Esophagus squamous epithelium (tissue), 5 donors: ENCODE results near the gene SLC24A3. TPM values are rescaled to one million over a fixed set of nuclear protein-coding genes. Genes with fewer than 3 reads are reported as not detected.

Experiments
- DNase-seq: peaks from one replicate; lab custom pipeline; 2025; lab: John Stamatoyannopoulos, UW
- H3K27ac ChIP-seq, 4 donors: fragments of 200-600 bp; sonication (generic); one replicate each; pipeline ENCODE4 v1.5.1; 2016 to 2019; ENCODE audit warnings: mild to moderate bottlenecking in 1 of 4
- H3K27me3 ChIP-seq, 4 donors: fragments of 200-600 bp; sonication (generic); 1 replicate in 3 of 4; 2 replicates in 1 of 4; pipeline versions ENCODE4 v1.5.1 to v1.6.0; 2017 to 2021; ENCODE audit warnings: antibody characterized with exemption in 1 of 4
- H3K36me3 ChIP-seq, 3 donors: fragments of 200-600 bp; sonication (generic); one replicate each; pipeline ENCODE4 v1.5.1; 2016 to 2019
- H3K4me1 ChIP-seq, 3 donors: fragments of 200-600 bp; sonication (generic); one replicate each; pipeline ENCODE4 v1.5.1; 2017 to 2019
- H3K4me3 ChIP-seq, 4 donors: fragments of 200-600 bp; sonication (generic); 1 replicate in 3 of 4; 2 replicates in 1 of 4; pipeline ENCODE4 v1.5.1; 2016 to 2019; ENCODE audit warnings: mild to moderate bottlenecking in 2 of 4, moderate library complexity in 1 of 4
- H3K9me3 ChIP-seq, 3 donors: fragments of 200-600 bp; sonication (generic); one replicate each; pipeline ENCODE4 v1.5.1; 2016 to 2019
- CTCF ChIP-seq, 6 experiments: fragments of 450-650 bp in 4 of 6; fragments of 200-600 bp in 2 of 6; sonication (generic) in 2 of 6; IDR thresholded peaks; one replicate each; pipeline ENCODE4 v1.5.1; 2016 to 2019; ENCODE audit warnings: antibody characterized with exemption in 6 of 6, mild to moderate bottlenecking in 4 of 6, moderate library complexity in 4 of 6
- POLR2A ChIP-seq, 4 donors: fragments of 450-650 bp; IDR thresholded peaks; one replicate each; pipeline ENCODE4 v1.6.1; 2017; ENCODE audit warnings: antibody characterized with exemption in 4 of 4, mild to moderate bottlenecking in 4 of 4, moderate library complexity in 3 of 4
- WGBS, 2 donors: methylation state at CpG; one replicate each; pipeline ENCODE4 v1.1.5; 2018; 5-methylcytosine and 5-hydroxymethylcytosine counted together
- intact Hi-C: fragments of 100-400 bp; cut with DNase I; formaldehyde crosslinking; loops from one replicate; pipeline ENCODE4 v1.15.0; 2022
- total RNA-seq, 4 donors: library from RNA; depleted of rRNA; stranded (reverse); fragments of >200 nt; gene quantifications; one replicate each; pipeline ENCODE4 v1.1.0, GENCODE V29; 2016
- donor health status: DM: yes; HTN: yes; CAD: no.

The SLC24A3 gene
- total RNA-seq, 4 donors from 2014 or later: 3.0 to 8.2 (median 6.1) TPM

- WGBS, 2 donors: 58 to 74% methylated on average over 9 of the region's 9 CpGs
- TF ChIP-seq CTCF (IDR thresholded peaks at IDR 0.05) (no peak), POLR2A (IDR thresholded peaks at IDR 0.05) (no peak)
- no peaks in the 10 kb centered on the region for H3K9me3 ChIP-seq
- H3K36me3 ChIP-seq: no peaks in the 10 kb centered on the region
- no peak overlapping the region for H3K27ac ChIP-seq
- no peak overlapping the region for H3K4me3 ChIP-seq
- no peak for DNase-seq
- no peaks in the 10 kb centered on the region for H3K27me3 ChIP-seq
- intact Hi-C loops: no loop called here
- H3K4me1 ChIP-seq: peaks cover 0 to 11% (median 0%) of the 10 kb centered on the region in 3 donors
Observed at GRCh38 chr20:19427480-19427879, 215.0 kb downstream of the SLC24A3 start.

- Histone ChIP-seq H3K27ac (no peak overlapping the region), H3K27me3 (no peaks in the 10 kb centered on the region), H3K9me3 (no peaks in the 10 kb centered on the region), H3K4me1 (peaks cover 0 to 11% (median 0%) of the 10 kb centered on the region in 3 donors), H3K4me3 (no peak overlapping the region), H3K36me3 (no peaks in the 10 kb centered on the region)
- no peak for TF ChIP-seq POLR2A (IDR thresholded peaks at IDR 0.05)
- TF ChIP-seq CTCF (IDR thresholded peaks at IDR 0.05): no peak
- WGBS, 2 donors: 40 to 49% methylated on average over 7 of the region's 7 CpGs
- DNase-seq: no peak
- intact Hi-C loops: no loop called here
Observed at GRCh38 chr20:19427913-19428312, 215.5 kb downstream of the SLC24A3 start.

- no peak overlapping the region for H3K4me3 ChIP-seq
- H3K4me1 ChIP-seq: peaks cover 0 to 11% (median 0%) of the 10 kb centered on the region in 3 donors
- no peak for TF ChIP-seq CTCF (IDR thresholded peaks at IDR 0.05)
- no peak for TF ChIP-seq POLR2A (IDR thresholded peaks at IDR 0.05)
- no peak for DNase-seq
- H3K9me3 ChIP-seq: no peaks in the 10 kb centered on the region
- intact Hi-C loops: no loop called here
- no peak overlapping the region for H3K27ac ChIP-seq
- no peaks in the 10 kb centered on the region for H3K36me3 ChIP-seq
- no peaks in the 10 kb centered on the region for H3K27me3 ChIP-seq
- WGBS, 2 donors: 56 to 73% methylated on average over 4 to 5 of the region's 5 CpGs
Observed at GRCh38 chr20:19428324-19428723, 215.9 kb downstream of the SLC24A3 start.

GRCh38 chr20:19429538-19429937, 217.1 kb downstream of the SLC24A3 start:
- H3K36me3 ChIP-seq: no peaks in the 10 kb centered on the region
- H3K4me3 ChIP-seq: no peak overlapping the region
- 63 to 72% methylated on average over 7 of the region's 7 CpGs for WGBS, 2 donors
- H3K9me3 ChIP-seq: no peaks in the 10 kb centered on the region
- H3K27ac ChIP-seq: no peak overlapping the region
- intact Hi-C loops: no loop called here
- H3K27me3 ChIP-seq: no peaks in the 10 kb centered on the region
- TF ChIP-seq CTCF (IDR thresholded peaks at IDR 0.05): no peak
- no peak for TF ChIP-seq POLR2A (IDR thresholded peaks at IDR 0.05)
- H3K4me1 ChIP-seq: peaks cover 0 to 7% (median 0%) of the 10 kb centered on the region in 3 donors
- DNase-seq: no peak

GRCh38 chr20:19430641-19431315, 218.3 kb downstream of the SLC24A3 start:
- Histone ChIP-seq H3K4me3 (no peak overlapping the region), H3K27me3 (no peaks in the 10 kb centered on the region), H3K9me3 (no peaks in the 10 kb centered on the region), H3K4me1 (peaks cover 0 to 7% (median 0%) of the 10 kb centered on the region in 3 donors), H3K27ac (no peak overlapping the region), H3K36me3 (no peaks in the 10 kb centered on the region)
- TF ChIP-seq POLR2A (IDR thresholded peaks at IDR 0.05) (no peak), CTCF (IDR thresholded peaks at IDR 0.05) (no peak)
- WGBS, 2 donors: 79 to 81% methylated on average over 2 to 5 of the region's 5 CpGs
- intact Hi-C loops: no loop called here
- no peak for DNase-seq
